ENCODE data around the gene DNAJB11. TPM values are rescaled to one million over a fixed set of nuclear protein-coding genes. Genes with fewer than 3 reads are reported as not detected.

DNAJB11 gene
- total RNA-seq, 1 donor from 2014 or later = 24.6 TPM

- Histone ChIP-seq H3K9me3 (replicated peaks) (no peaks in the 10 kb centered on the region), H3K4me1 (peaks cover 10% of the 10 kb centered on the region), H3K4me3 (no peak overlapping the region), H3K36me3 (no peaks in the 10 kb centered on the region), H3K27ac (replicated peaks) (peak overlapping the region; percentile 70), H3K27me3 (ENCODE audit: low read depth) (no peaks in the 10 kb centered on the region)
- intact Hi-C loops (cut with micrococcal nuclease) = no loop called here
- no peak for DNase-seq
- no peak for TF ChIP-seq CTCF (IDR thresholded peaks at IDR 0.05; ENCODE audit: borderline replicate concordance)
Measured at GRCh38 chr3:186598794-186599141, 28.2 kb downstream of the DNAJB11 start.

GRCh38 chr3:186599142-186599784 lies 28.7 kb downstream of the DNAJB11 start:
- no peaks in the 10 kb centered on the region for H3K9me3 ChIP-seq (replicated peaks)
- H3K27ac ChIP-seq (replicated peaks) = peak overlapping the region; percentile 70
- no peak overlapping the region for H3K4me3 ChIP-seq
- intact Hi-C loops (cut with micrococcal nuclease) = no loop called here
- H3K27me3 ChIP-seq (ENCODE audit: low read depth) = no peaks in the 10 kb centered on the region
- TF ChIP-seq CTCF (IDR thresholded peaks at IDR 0.05; ENCODE audit: borderline replicate concordance) = no peak
- no peaks in the 10 kb centered on the region for H3K36me3 ChIP-seq
- no peak for DNase-seq
- H3K4me1 ChIP-seq = peaks cover 10% of the 10 kb centered on the region

GRCh38 chr3:186599785-186600166 lies 29.3 kb downstream of the DNAJB11 start:
- Histone ChIP-seq H3K4me1 (peaks cover 6% of the 10 kb centered on the region), H3K9me3 (replicated peaks) (no peaks in the 10 kb centered on the region), H3K4me3 (no peak overlapping the region), H3K36me3 (no peaks in the 10 kb centered on the region), H3K27ac (replicated peaks) (peak overlapping the region; percentile 70), H3K27me3 (ENCODE audit: low read depth) (no peaks in the 10 kb centered on the region)
- intact Hi-C loops (cut with micrococcal nuclease) = no loop called here
- no peak for DNase-seq
- no peak for TF ChIP-seq CTCF (IDR thresholded peaks at IDR 0.05; ENCODE audit: borderline replicate concordance)

GRCh38 chr3:186600896-186601295 lies 30.4 kb downstream of the DNAJB11 start:
- TF ChIP-seq CTCF (IDR thresholded peaks at IDR 0.05; ENCODE audit: borderline replicate concordance) = no peak

GRCh38 chr3:186603159-186603558 lies 32.6 kb downstream of the DNAJB11 start:
- H3K27me3 ChIP-seq (ENCODE audit: low read depth) = no peaks in the 10 kb centered on the region
- H3K36me3 ChIP-seq = no peaks in the 10 kb centered on the region
- no peak overlapping the region for H3K4me3 ChIP-seq
- H3K9me3 ChIP-seq (replicated peaks) = no peaks in the 10 kb centered on the region
- H3K4me1 ChIP-seq = peaks cover 6% of the 10 kb centered on the region
- no peak for DNase-seq
- no peak for TF ChIP-seq CTCF (IDR thresholded peaks at IDR 0.05; ENCODE audit: borderline replicate concordance)
- H3K27ac ChIP-seq (replicated peaks) = no peak overlapping the region
- intact Hi-C loops (cut with micrococcal nuclease) = no loop called here

More at GRCh38 chr3:186600896-186601295, 30.4 kb downstream of the DNAJB11 start:
- intact Hi-C loops (cut with micrococcal nuclease) = no loop called here
- H3K36me3 ChIP-seq = no peaks in the 10 kb centered on the region
- H3K27me3 ChIP-seq (ENCODE audit: low read depth) = no peaks in the 10 kb centered on the region
- H3K4me1 ChIP-seq = peaks cover 6% of the 10 kb centered on the region
- no peak overlapping the region for H3K27ac ChIP-seq (replicated peaks)
- no peaks in the 10 kb centered on the region for H3K9me3 ChIP-seq (replicated peaks)
- DNase-seq = no peak
- H3K4me3 ChIP-seq = no peak overlapping the region

All from left ventricle myocardium inferior (tissue), 1 donor.